NCI-H1930 (cell line): Measurements from ENCODE around the gene SPEM1.
A peak's percentile ranks its signal among the peaks of the same experiment; 100 is the strongest.

Experiments used
- DNase-seq, 2 experiments: peaks; one replicate each; lab custom pipeline; 2025; lab: John Stamatoyannopoulos, UW

Gene SPEM1

DNA sequence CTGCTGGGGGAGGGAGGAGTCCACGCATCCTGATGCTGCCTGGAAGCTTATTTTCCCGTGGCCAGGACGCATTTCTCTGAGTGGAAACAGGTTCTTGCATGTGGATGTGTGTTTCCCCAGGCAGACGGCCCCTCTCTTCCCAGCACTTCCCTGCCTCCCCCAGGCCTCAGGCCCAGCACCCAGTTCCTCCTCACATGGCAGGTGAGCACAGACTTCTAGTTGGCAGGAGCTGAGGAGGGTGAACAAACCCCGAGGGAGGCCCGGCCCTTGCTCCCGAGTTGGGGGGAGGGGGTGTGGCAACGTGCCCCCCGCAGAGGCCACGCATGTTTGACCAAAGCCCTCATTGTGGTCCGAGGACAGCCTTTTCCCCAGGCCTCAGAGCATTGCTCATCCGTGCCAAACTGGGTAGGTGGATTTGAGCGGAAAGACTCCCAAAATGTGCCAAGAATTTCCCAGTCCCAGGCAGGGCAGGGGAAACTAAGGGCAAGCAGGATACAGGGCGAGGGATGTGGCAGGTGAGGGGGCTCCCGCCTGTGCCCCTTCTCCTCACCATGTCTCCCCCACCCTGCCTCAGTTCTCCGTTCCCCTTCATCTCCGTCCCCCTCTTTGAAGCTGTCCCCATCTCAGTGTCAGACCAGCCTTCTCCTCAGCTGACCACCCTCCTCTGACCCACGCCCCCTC lies 1.5 kb upstream of the SPEM1 start:
- DNase-seq = no peak

DNA sequence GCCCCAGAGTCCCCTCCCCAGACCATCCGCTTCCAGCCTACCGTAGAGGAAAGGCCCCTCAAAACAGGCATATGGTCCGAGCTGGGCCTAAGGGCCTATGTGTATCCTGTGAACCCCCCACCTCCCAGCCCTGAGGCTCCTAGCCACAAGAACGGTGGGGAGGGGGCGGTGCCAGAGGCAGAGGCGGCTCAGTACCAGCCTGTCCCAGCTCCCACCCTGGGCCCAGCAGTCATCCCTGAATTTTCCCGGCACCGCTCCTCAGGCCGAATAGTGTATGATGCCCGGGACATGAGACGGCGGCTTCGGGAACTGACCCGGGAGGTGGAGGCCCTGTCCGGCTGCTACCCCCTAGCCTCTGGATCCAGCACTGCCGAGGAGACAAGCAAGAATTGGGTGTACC lies 1.1 kb downstream of the SPEM1 start:
- no peak for DNase-seq

DNA sequence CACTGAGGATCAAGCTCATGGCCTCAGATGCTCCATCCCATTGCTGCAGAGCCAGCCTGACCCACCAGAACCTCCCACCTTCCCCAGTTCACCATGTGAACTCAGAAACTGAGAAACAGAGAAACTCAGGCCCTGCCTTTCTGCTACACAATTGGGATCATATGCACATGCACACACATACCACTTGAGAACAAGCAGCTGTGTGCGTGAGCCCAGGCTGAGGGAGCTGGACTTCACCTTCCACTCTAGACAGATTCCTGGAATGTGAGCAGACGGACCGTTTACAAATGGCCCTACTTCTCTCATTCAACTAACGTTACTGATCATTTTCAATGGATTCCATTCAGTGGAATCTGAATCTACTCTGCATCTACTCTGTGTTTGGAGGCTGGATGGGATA lies 3.6 kb downstream of the SPEM1 start:
- DNase-seq = no peak

DNA sequence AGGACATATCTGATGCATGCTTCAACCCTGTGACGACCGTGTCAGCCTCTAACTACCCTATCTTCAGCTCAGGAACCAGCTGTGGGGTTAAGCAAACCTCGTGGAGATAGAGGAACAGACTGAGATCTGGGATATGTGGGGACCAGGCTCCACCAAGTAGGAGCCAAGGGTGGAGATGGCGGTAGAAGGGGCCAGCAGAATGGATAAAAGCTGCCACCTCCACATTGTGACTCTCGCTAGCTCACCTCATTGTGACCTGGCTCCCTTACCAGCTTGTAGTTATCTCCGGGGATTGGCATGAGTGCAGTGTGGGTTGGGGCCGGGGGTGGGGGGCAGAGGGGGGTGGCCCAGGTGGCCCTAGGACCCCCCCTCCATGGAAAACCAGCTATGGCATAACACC lies 5.2 kb downstream of the SPEM1 start, which contains the start of gene SPEM2:
Gene SPEM2 (plus strand): TSS at position 301 of the 400 bp plus-strand sequence. CDS start 73 bp downstream, at position 374.
- no peak for DNase-seq

DNA sequence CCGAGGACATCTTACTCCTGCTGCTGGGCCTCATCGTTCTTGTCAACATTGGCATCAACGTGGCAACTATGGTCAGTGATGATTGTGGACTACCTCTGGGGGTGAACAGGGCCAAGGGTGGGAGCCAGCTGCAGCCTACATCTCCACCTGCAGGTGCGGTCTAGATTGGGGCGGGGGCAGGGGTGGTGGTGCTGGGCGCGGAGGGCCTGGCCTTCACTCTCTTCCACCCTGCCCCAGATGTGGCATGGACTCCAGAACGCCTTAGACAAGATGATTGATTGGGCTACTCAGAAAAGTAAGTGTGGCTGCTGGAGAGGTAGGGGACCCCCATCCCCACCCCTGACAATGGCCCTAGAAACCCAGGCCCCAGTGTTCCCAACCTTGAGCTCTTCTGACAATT lies 5.6 kb downstream of the SPEM1 start:
- no peak for DNase-seq

DNA sequence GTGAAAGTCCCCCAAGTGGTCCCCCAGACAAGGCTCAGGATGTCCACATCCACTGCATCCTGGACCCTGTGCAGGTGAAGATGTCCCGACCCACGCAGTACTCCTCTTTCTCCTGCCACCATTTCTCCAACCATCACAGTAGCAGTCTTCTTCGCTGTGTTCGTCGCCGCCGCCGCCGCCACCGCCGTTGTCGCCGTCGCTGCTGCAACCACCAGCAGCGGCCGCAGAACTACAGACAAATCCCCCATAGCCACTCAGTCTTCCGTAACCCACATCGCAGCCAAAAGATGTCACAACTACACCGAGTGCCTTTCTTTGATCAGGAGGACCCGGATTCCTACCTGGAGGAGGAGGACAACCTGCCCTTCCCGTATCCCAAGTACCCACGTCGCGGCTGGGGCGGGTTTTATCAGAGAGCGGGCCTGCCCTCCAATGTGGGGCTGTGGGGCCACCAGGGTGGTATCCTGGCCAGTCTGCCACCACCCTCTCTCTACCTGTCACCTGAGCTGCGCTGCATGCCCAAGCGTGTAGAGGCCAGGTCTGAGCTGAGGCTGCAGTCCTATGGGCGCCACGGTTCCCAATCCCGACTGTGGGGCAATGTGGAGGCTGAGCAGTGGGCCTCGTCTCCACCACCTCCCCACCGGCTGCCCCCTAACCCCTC lies 6.2 kb downstream of the SPEM1 start:
- DNase-seq = no peak

DNA sequence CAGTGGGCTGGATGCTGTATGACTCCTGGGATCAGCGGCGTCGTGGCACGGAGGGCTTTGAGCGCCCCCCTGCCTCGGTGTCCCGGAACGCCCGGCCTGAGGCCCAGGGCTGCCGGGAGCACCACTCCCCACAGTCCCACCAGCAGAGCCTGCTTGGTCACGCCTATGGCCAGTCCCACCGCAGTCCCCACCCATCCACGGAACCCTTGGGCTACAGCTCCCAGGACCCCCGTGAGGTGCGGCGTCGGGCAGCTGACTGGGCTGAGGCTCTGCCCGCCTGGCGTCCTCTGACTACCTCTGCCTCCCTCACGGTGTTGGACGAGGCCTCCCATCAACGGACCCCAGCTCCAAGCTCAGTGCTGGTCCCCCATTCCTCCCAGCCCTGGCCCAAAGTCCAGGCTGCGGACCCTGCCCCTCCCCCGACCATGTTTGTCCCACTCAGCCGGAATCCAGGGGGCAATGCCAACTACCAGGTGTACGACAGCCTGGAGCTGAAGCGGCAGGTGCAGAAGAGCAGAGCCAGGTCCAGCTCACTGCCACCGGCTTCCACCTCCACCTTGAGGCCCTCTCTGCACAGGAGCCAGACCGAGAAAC lies 6.9 kb downstream of the SPEM1 start:
- DNase-seq = no peak

DNA sequence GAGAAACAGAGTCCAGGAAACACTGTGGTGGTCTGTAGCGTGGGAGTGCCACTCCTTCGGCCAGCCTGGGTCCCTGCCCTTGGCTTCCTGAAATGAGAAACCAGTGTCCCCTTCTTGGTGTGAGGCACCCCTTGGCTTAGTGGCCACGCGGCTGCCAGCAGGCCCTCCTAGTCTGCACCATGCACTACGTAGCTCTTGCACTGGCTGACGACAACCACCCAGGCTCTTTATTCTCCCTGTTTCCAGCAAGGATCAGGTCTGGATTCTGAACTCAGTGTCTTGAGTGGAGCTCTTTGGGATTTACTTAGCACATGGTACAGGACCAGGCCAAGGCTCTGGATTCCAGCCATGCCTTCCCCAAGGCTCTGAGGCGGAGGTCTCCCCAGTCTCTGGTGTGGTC lies 7.4 kb downstream of the SPEM1 start:
- DNase-seq = no peak

DNA sequence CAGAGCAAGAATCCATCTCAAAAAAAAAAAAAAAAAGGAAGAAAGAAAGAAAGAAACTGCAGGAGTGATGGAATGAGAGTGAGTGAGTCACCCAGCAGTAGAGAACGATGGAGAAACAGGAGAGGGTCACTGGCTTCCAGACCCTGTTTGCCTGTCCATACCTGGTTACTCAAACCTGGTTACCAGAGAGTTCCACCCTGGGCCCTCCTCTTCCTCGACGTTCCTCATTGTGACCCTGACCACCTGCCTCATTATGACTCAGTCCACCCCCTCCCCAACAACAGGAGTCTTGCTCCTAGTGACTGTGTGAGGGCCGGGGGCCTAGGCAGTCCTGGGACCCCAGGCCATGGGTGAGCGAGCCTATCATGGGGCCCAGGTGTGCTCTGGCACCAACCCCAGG lies 8.4 kb downstream of the SPEM1 start, which contains the start of gene SPEM3:
Gene SPEM3 (plus strand): TSS at position 301 of the 400 bp plus-strand sequence. CDS start 46 bp downstream, at position 347.
- no peak for DNase-seq

DNA sequence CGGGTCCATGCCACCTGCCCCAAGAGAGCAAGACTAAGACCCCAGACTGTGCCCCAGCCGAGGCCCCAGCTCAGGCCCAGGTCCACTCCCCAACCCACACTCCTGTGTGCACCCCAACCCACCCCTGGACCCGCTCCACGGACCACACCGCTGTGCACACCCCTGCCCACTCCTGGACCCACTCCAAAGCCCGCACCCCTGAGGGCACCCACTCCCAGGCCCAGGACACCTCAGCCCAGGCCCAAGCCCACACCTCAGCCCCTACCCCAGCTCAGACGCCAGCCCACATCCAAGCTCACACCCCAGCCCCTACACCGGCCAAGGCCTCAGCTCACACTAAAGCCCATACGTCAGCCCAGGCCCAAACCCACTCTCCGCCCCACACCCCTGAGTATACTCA lies 9.6 kb downstream of the SPEM1 start:
- no peak for DNase-seq

DNA sequence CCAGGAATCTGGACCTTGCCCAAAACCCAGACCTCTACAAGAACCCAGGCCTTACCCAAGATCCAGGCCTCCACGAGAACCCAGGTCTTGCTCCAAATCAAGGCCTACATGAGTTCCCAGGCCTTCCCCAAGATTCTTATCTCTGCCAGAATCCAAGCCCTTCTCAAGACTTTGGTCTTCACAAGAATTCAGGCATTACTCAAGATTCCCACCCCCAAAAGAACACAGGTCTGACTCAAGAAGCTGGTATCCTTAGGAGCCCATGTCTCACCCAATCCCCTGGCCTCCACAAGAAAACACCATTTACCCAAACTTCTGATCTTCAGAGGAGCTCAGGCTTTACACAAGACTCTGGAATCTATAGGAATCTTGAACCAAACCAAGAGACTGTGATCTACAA lies 11.1 kb downstream of the SPEM1 start:
- no peak for DNase-seq

DNA sequence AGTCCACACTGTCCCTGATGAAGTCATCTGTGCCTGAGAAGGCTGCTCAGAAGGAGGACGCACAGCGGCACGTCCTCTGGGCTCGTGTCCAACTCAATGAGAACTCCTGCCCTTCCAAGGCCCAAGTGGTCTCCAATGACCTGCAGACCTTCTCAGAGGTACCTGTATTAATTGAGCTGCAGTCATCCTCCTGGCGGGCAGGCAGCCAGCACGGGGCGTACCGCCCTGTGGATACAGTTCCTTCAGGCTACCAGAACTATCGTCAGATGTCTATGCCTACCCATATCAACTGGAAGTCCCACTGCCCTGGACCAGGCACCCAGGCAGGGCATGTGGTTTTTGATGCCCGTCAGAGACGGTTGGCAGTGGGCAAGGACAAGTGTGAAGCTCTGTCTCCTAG lies 12.2 kb downstream of the SPEM1 start:
- DNase-seq = no peak

DNA sequence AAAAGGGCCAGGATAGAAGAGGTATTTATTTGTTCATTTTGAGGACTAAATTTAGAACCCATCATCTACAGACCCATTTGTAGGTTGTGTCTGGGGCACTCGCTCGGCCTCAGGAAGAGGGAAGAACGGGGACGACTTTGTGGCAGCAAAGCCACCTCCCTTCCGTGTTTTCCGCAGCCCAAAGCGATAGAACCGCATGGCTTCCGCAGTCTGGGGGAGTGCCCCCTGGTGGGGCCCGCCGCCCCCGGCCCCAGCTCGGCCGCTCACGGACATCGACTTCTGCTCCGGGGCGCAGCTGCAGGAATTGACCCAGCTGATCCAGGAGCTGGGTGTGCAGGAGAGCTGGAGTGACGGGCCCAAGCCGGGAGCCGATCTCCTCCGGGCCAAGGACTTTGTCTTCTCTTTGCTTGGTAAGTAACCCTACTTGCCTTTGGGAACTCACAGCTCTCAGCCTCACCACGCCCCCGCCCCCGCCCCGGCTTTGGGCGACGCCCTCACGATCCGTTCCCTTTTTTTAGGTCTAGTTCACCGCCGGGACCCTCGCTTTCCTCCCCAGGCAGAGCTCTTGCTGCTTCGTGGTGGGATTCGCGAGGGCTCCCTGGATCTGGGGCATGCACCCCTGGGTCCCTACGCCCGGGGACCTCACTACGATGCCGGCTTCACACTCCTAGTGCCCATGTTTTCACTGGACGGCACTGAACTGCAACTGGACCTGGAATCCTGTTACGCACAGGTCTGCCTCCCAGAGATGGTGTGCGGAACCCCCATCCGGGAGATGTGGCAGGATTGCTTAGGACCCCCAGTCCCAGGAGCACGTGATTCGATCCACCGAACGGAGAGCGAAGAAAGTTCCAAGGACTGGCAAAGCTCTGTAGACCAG lies 15.8 kb downstream of the SPEM1 start:
- DNase-seq = peak; percentile 34 to 43

DNA sequence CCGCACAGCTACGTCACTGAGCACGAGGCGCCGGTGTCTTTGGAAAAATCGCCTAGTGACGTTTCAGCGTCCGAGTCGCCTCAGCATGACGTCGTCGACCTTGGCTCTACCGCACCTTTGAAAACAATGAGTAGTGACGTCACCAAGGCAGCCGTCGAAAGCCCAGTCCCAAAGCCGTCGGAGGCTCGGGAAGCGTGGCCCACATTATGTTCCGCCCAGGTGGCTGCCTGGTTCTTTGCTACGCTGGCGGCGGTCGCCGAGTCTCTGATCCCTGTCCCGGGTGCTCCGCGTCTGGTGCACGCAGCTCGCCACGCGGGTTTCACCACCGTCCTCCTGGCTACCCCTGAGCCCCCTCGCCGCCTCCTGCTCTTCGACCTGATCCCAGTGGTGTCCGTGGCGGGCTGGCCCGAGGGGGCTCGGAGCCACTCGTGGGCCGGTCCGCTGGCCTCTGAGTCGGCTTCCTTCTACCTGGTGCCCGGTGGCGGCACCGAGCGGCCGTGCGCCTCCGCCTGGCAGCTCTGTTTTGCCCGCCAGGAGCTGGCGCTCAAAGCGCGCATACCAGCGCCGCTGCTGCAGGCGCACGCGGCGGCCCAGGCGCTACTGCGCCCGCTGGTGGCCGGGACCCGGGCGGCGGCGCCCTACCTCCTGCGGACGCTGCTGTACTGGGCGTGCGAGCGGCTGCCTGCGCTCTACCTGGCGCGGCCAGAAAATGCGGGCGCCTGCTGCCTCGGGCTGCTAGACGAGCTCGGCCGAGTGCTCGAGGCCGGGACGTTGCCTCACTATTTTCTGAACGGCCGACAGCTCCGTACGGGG lies 16.6 kb downstream of the SPEM1 start:
- DNase-seq = peak; percentile 83 to 92

DNA sequence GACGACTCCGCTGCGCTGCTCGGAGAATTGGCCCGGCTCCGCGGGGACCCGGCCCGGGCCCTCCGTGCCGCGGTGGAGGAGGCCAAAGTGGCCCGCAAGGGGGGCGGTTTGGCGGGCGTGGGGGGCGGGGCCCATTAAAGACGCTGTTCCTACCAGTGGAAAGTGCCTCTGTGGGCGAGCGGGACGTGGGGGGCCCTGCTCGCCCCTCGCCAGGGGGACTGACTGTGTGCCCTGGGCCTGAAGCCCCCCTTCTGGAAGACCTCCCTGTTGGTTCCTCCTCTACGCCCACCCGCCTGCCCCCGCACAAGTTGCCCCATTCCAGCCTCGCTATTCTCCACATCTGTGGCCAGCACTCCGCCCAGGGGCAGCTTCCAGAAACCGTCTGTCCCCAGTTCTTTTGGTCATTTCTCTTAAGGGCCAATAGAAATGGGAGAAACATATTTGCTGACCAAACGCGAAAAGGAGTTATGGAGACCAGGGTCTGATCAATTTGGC lies 17.3 kb downstream of the SPEM1 start:
- DNase-seq = no peak

DNA sequence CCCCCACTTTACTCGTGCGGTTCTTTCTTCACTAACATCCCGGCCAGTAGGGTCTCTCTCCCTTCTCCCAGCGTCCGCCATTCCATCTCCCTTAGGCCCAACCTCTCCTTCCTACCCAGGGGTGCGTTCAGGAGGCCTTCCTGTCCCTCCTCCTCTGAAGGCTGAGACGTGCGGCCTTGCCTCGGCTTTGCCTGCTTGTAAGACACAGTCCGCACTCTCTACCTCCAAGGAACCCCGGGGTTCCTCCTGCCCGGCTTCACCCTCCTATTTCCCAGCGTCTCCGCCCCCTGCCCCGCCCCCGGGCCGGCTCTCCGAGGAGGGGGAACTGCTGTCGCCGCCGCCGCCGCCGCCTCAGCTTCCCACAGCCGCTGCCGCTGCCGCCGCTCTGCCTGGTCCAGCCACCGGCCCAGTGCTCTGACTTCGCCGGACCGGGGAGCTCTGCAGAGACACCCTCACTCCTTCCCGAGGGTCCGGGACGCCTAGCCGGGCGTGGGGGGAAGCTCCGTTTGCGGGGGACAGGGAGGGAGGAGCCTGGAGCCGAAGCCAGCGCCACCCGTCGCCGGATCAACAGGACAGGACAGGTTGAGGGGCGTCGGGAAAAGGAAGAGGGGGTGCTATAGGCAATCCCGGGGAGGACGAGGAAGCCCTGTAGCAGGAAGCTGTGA lies 18.0 kb downstream of the SPEM1 start:
- no peak for DNase-seq

DNA sequence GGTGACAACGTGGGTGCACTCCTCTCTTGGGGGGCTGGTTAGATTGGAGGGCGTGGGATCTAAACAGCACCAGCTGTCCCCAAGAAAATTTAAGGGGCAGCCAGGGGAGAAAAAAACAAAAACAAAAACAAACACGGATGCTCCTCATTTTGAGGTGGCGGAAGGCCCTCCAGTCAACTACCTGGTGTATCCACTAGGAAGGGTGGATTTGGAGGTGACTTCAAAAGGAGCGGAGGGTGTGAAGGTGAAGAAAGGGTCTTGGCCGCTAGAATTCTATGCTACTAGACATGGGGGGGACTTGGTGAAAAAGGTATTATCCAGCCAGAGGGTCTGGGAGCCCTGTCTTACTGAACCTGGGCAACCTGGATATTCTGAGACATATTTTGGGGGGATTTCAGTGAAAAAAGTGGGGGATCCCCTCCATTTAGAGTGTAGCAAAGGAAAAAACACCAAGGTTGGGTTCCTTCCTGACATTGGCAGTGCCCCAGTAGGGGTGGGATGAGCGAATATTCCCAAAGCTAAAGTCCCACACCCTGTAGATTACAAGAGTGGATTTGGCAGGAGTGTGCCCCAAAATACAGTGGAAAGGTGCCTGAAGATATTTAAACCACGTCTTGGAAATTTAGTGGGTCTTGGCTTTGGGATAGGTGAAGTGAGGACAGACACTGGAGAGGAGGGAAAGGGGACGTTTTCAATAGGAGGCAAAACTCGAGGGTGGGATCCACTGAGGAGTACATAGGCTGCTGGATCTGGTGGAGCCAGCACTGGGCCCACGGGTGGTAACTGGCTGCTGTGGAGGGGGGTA lies 18.7 kb downstream of the SPEM1 start:
- DNase-seq = no peak

DNA sequence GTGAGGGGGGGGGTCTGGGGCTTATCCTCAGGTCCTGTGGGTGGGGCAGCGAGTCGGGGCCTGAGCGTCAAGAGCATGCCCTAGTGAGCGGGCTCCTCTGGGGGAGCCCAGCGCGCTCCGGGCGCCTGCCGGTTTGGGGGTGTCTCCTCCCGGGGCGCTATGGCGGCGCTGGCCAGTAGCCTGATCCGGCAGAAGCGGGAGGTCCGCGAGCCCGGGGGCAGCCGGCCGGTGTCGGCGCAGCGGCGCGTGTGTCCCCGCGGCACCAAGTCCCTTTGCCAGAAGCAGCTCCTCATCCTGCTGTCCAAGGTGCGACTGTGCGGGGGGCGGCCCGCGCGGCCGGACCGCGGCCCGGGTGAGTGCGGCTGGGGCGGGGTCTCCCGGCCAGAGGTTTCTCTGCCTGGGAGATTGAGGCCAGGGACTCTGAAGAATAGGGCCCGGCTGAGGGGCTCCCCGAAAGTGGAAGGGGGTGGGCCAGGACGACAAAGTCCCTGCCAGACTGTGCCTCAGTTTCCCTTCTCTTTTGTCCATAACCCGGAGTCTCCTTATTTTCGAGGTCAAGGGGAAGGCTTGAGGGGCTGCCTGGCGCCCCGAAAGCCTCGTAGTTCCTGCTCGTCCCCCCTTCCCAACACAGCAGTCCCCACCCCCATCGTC lies 19.5 kb downstream of the SPEM1 start, which contains the start of gene FGF11:
Gene FGF11 (plus strand): TSS at position 51 of the 651 bp plus-strand sequence. CDS start 109 bp downstream, at position 160.
- DNase-seq = no peak
